Stomach (tissue), 9 donors: ENCODE measurements around the gene DNAJC22. TPM values are rescaled to one million over a fixed set of nuclear protein-coding genes. Genes with fewer than 3 reads are reported as not detected.

Experiments
- DNase-seq, 2 donors: peaks; one replicate each; pipeline versions ENCODE4 v3.0.0 to v3.0.0-alpha.2; 2013 to 2019
- H3K27ac ChIP-seq, 5 donors: fragments of 200-600 bp in 4 of 5; sonication (generic) in 4 of 5; one replicate each; pipeline ENCODE4 v1.5.1; 2013 to 2019; ENCODE audit warnings: mild to moderate bottlenecking in 1 of 5, moderate library complexity in 1 of 5
- H3K27me3 ChIP-seq, 3 donors: fragments of 200-600 bp; sonication (generic); one replicate each; pipeline ENCODE4 v1.5.1; 2017 to 2019; ENCODE audit warnings: mixed run types in 1 of 3
- H3K36me3 ChIP-seq, 4 donors: fragments of 200-600 bp; sonication (generic); 1 replicate in 3 of 4; 2 replicates in 1 of 4; pipeline ENCODE4 v1.5.1; 2016 to 2019
- H3K4me1 ChIP-seq, 4 donors: fragments of 200-600 bp; sonication (generic); one replicate each; pipeline ENCODE4 v1.5.1; 2016 to 2019
- H3K4me3 ChIP-seq, 4 donors: fragments of 200-600 bp; sonication (generic) in 3 of 4; one replicate each; pipeline ENCODE4 v1.5.1; 2016 to 2019; ENCODE audit warnings: mild to moderate bottlenecking in 1 of 4
- H3K9me3 ChIP-seq, 4 donors: fragments of 200-600 bp; sonication (generic); one replicate each; pipeline ENCODE4 v1.5.1; 2016 to 2019
- EP300 ChIP-seq: sonication (generic); formaldehyde crosslinking; IDR thresholded peaks from one replicate; pipeline ENCODE4 v1.6.1; 2017; ENCODE audit warnings: antibody characterized with exemption
- POLR2A ChIP-seq, 4 donors: fragments of 450-650 bp; IDR thresholded peaks; one replicate each; pipeline ENCODE4 v1.6.1; 2016; ENCODE audit warnings: antibody characterized with exemption in 4 of 4, control low read depth in 2 of 4, mild to moderate bottlenecking in 1 of 4, moderate library complexity in 1 of 4
- POLR2AphosphoS5 ChIP-seq, 3 donors: sonication (generic); formaldehyde crosslinking; IDR thresholded peaks; one replicate each; pipeline ENCODE4 v1.6.1; 2016; ENCODE audit warnings: antibody characterized with exemption in 3 of 3
- WGBS, 5 donors: extraction: QIAGEN DNeasy Blood & Tissue Kit in 3 of 5; methylation state at CpG; one replicate each; pipeline versions ENCODE4 v1.1.5 to v1.1.7; 2013 to 2018; 5-methylcytosine and 5-hydroxymethylcytosine counted together
- intact Hi-C: fragments of 100-400 bp; cut with DNase I; formaldehyde crosslinking; loops from one replicate; pipeline ENCODE4 v1.15.1; 2023; ENCODE audit warnings: low total_unique reads
- polyA plus RNA-seq, 3 donors: library from polyadenylated mRNA; stranded (reverse); fragments of 200-250 nt; gene quantifications; one replicate each; pipeline ENCODE4 v1.2.3, GENCODE V29; 2013
- total RNA-seq, 5 donors: library from RNA; depleted of rRNA; stranded (reverse); fragments of >200 nt; gene quantifications; one replicate each; pipeline versions ENCODE4 v1.1.0 to v1.2.3, GENCODE V29; 2014 to 2016
- TF ChIP-seq, protein P1 (sequence below), 7 experiments: fragments of 450-650 bp in 4 of 7; fragments of 200-600 bp in 3 of 7; sonication (generic) in 3 of 7; IDR thresholded peaks; one replicate each; pipeline ENCODE4 v1.5.1; 2016 to 2019; ENCODE audit warnings: antibody characterized with exemption in 7 of 7, control low read depth in 2 of 7, mild to moderate bottlenecking in 1 of 7
- donor health status: healthy with polysubstance abuse.
- donor health status: Bipolar disorder and iron deficiency.
- donor health status: healthy.

Gene DNAJC22
- total and polyA plus RNA-seq, 8 donors: 1.5 to 54.7 (median 3.1) TPM; not detected in 1

DNA sequence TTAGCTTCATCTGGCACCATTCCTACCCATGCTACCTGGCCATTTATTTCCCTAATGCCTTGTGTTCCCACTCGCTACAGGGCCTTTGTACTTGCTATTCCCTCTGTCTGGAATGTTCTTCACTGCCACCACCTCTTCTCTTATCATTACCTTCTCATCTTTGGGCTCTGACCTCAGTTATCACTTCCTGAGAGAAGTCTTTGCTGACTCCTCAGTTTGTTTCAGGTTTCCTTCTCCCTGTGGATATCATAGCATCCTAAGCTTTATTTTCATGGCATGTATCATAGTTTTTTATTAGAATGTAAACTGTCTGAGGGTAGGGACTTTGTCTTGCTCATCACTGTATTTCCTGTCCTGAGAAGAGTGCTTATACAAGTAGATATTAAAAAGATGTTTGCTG, 50.3 kb downstream of the DNAJC22 start:
- Histone ChIP-seq H3K4me3 (no peak overlapping the region), H3K27ac (no peak overlapping the region), H3K9me3 (no peaks in the 10 kb centered on the region), H3K27me3 (no peaks in the 10 kb centered on the region), H3K36me3 (no peaks in the 10 kb centered on the region), H3K4me1 (peaks cover 0 to 13% (median 5%) of the 10 kb centered on the region in 4 donors)
- TF ChIP-seq, protein P1, sequence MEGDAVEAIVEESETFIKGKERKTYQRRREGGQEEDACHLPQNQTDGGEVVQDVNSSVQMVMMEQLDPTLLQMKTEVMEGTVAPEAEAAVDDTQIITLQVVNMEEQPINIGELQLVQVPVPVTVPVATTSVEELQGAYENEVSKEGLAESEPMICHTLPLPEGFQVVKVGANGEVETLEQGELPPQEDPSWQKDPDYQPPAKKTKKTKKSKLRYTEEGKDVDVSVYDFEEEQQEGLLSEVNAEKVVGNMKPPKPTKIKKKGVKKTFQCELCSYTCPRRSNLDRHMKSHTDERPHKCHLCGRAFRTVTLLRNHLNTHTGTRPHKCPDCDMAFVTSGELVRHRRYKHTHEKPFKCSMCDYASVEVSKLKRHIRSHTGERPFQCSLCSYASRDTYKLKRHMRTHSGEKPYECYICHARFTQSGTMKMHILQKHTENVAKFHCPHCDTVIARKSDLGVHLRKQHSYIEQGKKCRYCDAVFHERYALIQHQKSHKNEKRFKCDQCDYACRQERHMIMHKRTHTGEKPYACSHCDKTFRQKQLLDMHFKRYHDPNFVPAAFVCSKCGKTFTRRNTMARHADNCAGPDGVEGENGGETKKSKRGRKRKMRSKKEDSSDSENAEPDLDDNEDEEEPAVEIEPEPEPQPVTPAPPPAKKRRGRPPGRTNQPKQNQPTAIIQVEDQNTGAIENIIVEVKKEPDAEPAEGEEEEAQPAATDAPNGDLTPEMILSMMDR (IDR thresholded peaks at IDR 0.05): no peak
- TF ChIP-seq POLR2AphosphoS5 (IDR thresholded peaks at IDR 0.05) (no peak), EP300 (no peak), POLR2A (IDR thresholded peaks at IDR 0.05) (no peak)
- no peak for DNase-seq
- intact Hi-C loops: no loop called here
- WGBS, 5 donors: 90 to 100% (median 92%) methylated on average over 1 of the region's 1 CpG

DNA sequence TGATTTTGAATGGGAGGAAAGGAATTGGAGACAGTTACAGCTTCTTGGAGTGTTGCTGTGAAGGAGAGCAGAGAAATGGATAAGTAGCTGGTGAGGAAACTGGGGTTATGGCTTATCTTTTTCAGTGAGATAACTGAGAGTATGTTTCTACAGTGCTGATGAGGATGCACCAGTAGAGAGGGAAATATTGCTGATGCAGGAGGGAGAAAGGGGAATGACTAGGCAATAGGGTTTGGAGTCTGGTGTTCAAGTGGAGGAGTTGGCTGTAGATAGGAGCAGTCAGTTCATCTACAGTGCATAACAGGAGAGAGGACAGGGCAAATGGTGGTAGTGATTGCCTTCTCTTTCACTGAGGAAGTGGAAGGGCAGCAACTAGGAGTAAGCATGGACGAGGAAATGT, 53.6 kb downstream of the DNAJC22 start:
- Histone ChIP-seq H3K4me3 (no peak overlapping the region), H3K36me3 (no peaks in the 10 kb centered on the region), H3K4me1 (peaks cover 0 to 21% (median 7%) of the 10 kb centered on the region in 4 donors), H3K27ac (no peak overlapping the region), H3K27me3 (no peaks in the 10 kb centered on the region), H3K9me3 (no peaks in the 10 kb centered on the region)
- WGBS, 5 donors: 82 to 88% (median 88%) methylated on average over 1 of the region's 1 CpG
- intact Hi-C loops: no loop called here
- no peak for DNase-seq
- TF ChIP-seq EP300: no peak
- no peak for TF ChIP-seq POLR2A (IDR thresholded peaks at IDR 0.05)
- TF ChIP-seq POLR2AphosphoS5 (IDR thresholded peaks at IDR 0.05): no peak
- TF ChIP-seq, protein P1 (IDR thresholded peaks at IDR 0.05): no peak

Other genes with a start within 250 kb of the DNAJC22 start
- gene LMBR1L, start 236.0 kb upstream of the DNAJC22 start, total RNA-seq: 10 to 100 TPM; 11.2 to 61.4 (median 54.9) TPM
- gene LMBR1L, start 236.0 kb upstream of the DNAJC22 start, polyA plus RNA-seq: 10 to 100 TPM in 1 of 3 donors, 1 to 10 TPM in 2; 6.8 to 40.4 (median 7.8) TPM
- 100 to 1,000 TPM; 205 to 529 (median 339) TPM for gene TUBA1B, start 215.5 kb upstream of the DNAJC22 start, total RNA-seq
- 100 to 1,000 TPM; 436 to 710 (median 468) TPM for gene TUBA1B, start 215.5 kb upstream of the DNAJC22 start, polyA plus RNA-seq
- 100 to 1,000 TPM in 4 of 5 donors, 10 to 100 TPM in 1; 82.2 to 279 (median 156) TPM for gene TUBA1A, start 157.8 kb upstream of the DNAJC22 start, total RNA-seq
- gene TUBA1A, start 157.8 kb upstream of the DNAJC22 start, polyA plus RNA-seq: 100 to 1,000 TPM in 1 of 3 donors, 10 to 100 TPM in 2; 64.5 to 104 (median 89.7) TPM
- 100 to 1,000 TPM in 3 of 5 donors, 10 to 100 TPM in 2; 63.7 to 193 (median 107) TPM for gene TUBA1C, start 81.8 kb upstream of the DNAJC22 start, total RNA-seq
- gene TUBA1C, start 81.8 kb upstream of the DNAJC22 start, polyA plus RNA-seq: 100 to 1,000 TPM; 215 to 403 (median 328) TPM
- 10 to 100 TPM in 2 of 5 donors, under 1 TPM in 1, not detected in 2; 0.45 to 14.5 (median 11.9) TPM for gene PRPH, start 51.7 kb upstream of the DNAJC22 start, total RNA-seq
- 1 to 10 TPM in 1 of 3 donors, under 1 TPM in 1, not detected in 1; 0.50 to 9.0 TPM for gene PRPH, start 51.7 kb upstream of the DNAJC22 start, polyA plus RNA-seq
- 10 to 100 TPM in 2 of 5 donors, 1 to 10 TPM in 3; 1.4 to 54.2 (median 8.5) TPM for gene TROAP, start 23.6 kb upstream of the DNAJC22 start, total RNA-seq
- gene TROAP, start 23.6 kb upstream of the DNAJC22 start, polyA plus RNA-seq: 10 to 100 TPM in 1 of 3 donors, 1 to 10 TPM in 2; 3.2 to 15.7 (median 8.9) TPM
- not detected for gene C1QL4, start 9.7 kb upstream of the DNAJC22 start, total RNA-seq
- not detected for gene C1QL4, start 9.7 kb upstream of the DNAJC22 start, polyA plus RNA-seq
- 100 to 1,000 TPM in 1 of 5 donors, 10 to 100 TPM in 4; 14.8 to 194 (median 24.8) TPM for gene SPATS2, start 20.6 kb downstream of the DNAJC22 start, total RNA-seq
- 10 to 100 TPM in 2 of 3 donors, 1 to 10 TPM in 1; 8.0 to 15.9 (median 14.4) TPM for gene SPATS2, start 20.6 kb downstream of the DNAJC22 start, polyA plus RNA-seq
- under 1 TPM in 1 of 5 donors, not detected in 4; 0.55 TPM for gene KCNH3, start 192.1 kb downstream of the DNAJC22 start, total RNA-seq
- under 1 TPM; 0.25 to 0.61 (median 0.44) TPM for gene KCNH3, start 192.1 kb downstream of the DNAJC22 start, polyA plus RNA-seq
- 100 to 1,000 TPM in 1 of 5 donors, 10 to 100 TPM in 4; 16.5 to 322 (median 45.6) TPM for gene MCRS1, start 221.3 kb downstream of the DNAJC22 start, total RNA-seq
- 10 to 100 TPM; 45.8 to 51.5 (median 51.3) TPM for gene MCRS1, start 221.3 kb downstream of the DNAJC22 start, polyA plus RNA-seq